Midbrain (tissue), 1 donor: ENCODE data around the gene TCEANC.

Experiments
- DNase-seq: peaks from one replicate; lab custom pipeline; 2025; lab: John Stamatoyannopoulos, UW

TCEANC gene

DNA sequence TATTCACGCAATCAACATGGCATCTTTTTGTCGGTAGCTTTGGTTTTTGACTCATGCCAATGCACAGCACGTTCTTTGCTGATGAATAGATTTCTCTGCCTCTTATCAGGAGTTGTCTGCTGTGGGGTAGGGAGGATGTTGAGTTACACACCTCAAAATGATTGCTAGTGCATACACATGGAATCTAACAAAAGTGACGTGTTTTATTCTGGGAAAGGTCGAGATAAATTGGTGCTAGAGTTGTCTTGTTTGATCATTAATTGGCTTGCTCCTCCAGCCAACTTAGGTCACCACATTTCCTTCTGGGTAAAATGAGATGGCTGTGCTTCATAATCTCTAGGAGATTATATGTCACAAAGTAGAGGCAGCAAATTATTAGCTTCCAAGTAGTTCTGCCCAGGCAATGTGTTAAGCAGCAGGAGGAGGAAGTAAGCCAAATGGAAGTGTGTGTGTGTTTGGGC lies 39.9 kb downstream of the TCEANC start:
- no peak for DNase-seq

DNA sequence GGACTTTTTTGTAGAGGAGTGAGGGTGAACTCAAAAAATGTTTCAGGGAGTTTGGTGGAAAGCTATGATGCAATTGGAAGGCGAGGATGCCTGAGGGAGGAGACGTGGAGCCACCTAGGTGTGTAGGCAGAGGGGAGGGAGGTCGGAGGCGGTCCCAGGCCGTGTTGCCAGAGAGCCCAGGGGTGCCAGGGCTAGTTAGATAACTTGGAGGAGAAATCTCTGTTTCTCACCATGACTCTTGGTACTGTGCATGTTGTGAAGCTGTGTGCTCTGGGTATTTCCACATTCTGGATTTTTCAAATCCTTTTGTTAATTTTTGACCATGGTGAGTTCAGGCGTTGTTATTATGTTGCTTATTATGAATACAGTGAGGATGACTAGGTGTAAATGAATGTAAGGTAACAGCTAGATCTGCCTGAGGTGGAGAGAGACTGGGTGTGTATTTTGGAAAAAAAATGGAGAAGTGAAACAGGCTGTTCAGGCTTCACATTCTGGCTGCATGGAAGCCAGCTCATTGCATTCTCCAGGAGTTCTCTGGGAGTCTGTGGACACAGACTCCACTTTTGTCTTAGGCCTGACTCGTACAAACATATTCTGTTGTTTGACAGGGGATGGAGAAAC lies 40.5 kb downstream of the TCEANC start:
- DNase-seq = no peak

GRCh38 chrX:13694359-13694758 lies 41.4 kb downstream of the TCEANC start:
- DNase-seq = no peak

GRCh38 chrX:13694983-13695382 lies 42.0 kb downstream of the TCEANC start:
- DNase-seq = no peak

DNA sequence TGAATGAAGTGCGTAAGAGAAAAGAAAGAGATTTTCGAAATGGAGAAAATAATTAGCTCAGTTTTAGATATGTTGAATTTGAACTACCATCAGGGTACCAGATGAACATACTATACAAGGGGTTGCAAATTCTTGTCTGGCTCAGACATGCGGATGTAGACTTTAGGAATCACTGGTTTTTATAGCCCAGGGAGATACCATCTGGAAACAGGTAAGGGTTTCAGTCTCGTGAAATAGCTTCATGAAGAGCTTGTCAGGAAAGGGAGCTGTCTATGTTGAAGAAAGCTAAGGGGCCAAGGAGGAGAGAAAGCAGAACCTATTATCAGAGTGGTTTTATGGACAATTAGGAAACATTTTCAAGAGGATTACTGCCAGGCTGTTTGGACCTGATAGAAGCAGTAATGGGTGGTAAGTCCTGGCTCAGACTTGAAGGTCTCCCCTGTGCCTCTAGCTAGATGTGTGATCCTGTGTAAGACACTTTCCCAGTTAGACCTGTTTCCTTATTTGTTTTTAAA lies 42.7 kb downstream of the TCEANC start:
- no peak for DNase-seq

- no peak for DNase-seq
Measured at GRCh38 chrX:13697455-13697854, 44.5 kb downstream of the TCEANC start.

GRCh38 chrX:13697976-13698375 lies 45.0 kb downstream of the TCEANC start:
- DNase-seq = no peak

- DNase-seq = no peak
Measured at GRCh38 chrX:13698432-13698831, 45.5 kb downstream of the TCEANC start.

- DNase-seq = no peak
Measured at GRCh38 chrX:13699183-13699826, 46.4 kb downstream of the TCEANC start.

GRCh38 chrX:13700380-13700779 lies 47.4 kb downstream of the TCEANC start:
- no peak for DNase-seq

GRCh38 chrX:13702111-13702789 lies 49.3 kb downstream of the TCEANC start:
- no peak for DNase-seq

GRCh38 chrX:13703135-13703534 lies 50.2 kb downstream of the TCEANC start:
- no peak for DNase-seq

DNA sequence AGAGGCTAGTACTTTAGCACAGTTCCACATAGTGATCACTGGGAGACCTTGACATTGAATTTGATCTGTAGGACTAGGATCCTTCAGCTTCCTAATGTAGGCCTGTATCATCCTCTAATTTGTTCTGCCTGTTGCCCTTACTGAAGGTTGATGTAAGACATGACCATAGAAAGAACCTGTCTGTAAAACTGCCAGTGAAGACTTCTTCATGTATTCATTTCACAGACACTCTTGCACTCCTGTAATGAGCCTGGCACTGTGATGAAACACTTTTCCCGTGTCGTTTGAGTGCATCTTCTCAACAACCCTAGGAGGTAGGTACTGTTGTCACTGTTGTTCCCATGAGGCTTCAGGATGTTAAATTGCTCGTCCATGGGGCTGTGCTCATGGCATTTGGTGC lies 50.6 kb downstream of the TCEANC start:
- DNase-seq = no peak

DNA sequence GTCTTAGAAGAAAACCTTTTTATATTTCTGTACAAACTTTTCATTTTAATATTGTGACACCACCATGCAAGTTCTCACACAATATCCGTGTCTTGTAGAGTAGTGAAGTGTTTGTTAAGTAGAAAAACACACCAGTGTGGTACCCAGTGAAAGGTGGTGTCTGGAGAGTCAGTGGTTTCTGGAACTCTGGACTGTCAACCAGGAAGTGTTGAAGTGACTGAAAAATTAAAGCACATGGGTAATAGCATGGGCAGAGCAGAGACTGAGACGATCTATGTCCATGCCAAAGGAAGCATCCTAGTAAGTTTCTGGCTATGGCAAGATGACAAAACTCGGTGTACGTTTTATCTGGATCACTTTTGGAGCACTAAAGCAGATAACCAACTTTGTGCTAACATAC lies 58.2 kb downstream of the TCEANC start:
- no peak for DNase-seq
